Keratinocyte (primary cell): ENCODE data around the gene ELMO2. TPM values are rescaled to one million over a fixed set of nuclear protein-coding genes. Genes with fewer than 3 reads are reported as not detected.

Experiments used
- DNase-seq: peaks from one replicate; pipeline ENCODE4 v3.0.0-alpha.2; 2011; ENCODE audit warnings: low read depth, missing footprints, low spot score
- FAIRE-seq: peaks from 2 replicates; lab custom pipeline; 2011; peaks lifted over from hg19 to GRCh38; lab: Jason Lieb, UNC
- H2AFZ ChIP-seq: 2 replicates; pipeline ENCODE4 v1.6.0; 2012; ENCODE audit warnings: low read length, control low read depth, inconsistent platforms; ENCODE audit not compliant: control insufficient read depth
- H3K27ac ChIP-seq: 2 replicates; pipeline ENCODE4 v1.5.1; 2011; ENCODE audit warnings: low read length; ENCODE audit not compliant: control insufficient read depth, insufficient read depth
- H3K27me3 ChIP-seq: 3 replicates; pipeline ENCODE4 v1.6.0; 2011; ENCODE audit warnings: low read length; ENCODE audit not compliant: control insufficient read depth, insufficient read depth; ENCODE audit errors: extremely low read depth
- H3K36me3 ChIP-seq, 2 experiments: 2 replicates in 1 of 2; 3 replicates in 1 of 2; pipeline ENCODE4 v1.5.1; 2011; ENCODE audit warnings: low read length in 2 of 2, mild to moderate bottlenecking in 1 of 2; ENCODE audit not compliant: control insufficient read depth in 2 of 2, insufficient read depth in 2 of 2; ENCODE audit errors: extremely low read depth in 1 of 2
- H3K4me1 ChIP-seq: 3 replicates; pipeline ENCODE4 v1.5.1; 2011; ENCODE audit warnings: low read length; ENCODE audit not compliant: control insufficient read depth, insufficient read depth; ENCODE audit errors: extremely low read depth
- H3K4me2 ChIP-seq: 3 replicates; pipeline ENCODE4 v1.6.0; 2011; ENCODE audit warnings: low read depth, low read length; ENCODE audit not compliant: control insufficient read depth, insufficient read depth; ENCODE audit errors: extremely low read depth
- H3K4me3 ChIP-seq, 3 experiments: fragments of 200-600 bp in 1 of 3; sonication (generic) in 1 of 3; 2 replicates in 2 of 3; 3 replicates in 1 of 3; pipeline ENCODE4 v1.5.1; 2011 to 2016; ENCODE audit warnings: low read length in 3 of 3, mild to moderate bottlenecking in 3 of 3, control low read depth in 2 of 3, inconsistent platforms in 1 of 3, low read depth in 1 of 3, mixed read lengths in 1 of 3, mixed run types in 1 of 3, moderate library complexity in 1 of 3; ENCODE audit not compliant: control insufficient read depth in 2 of 3, insufficient read depth in 2 of 3; ENCODE audit errors: extremely low read depth in 1 of 3
- H3K79me2 ChIP-seq: 2 replicates; pipeline ENCODE4 v1.6.0; 2012; ENCODE audit warnings: low read length; ENCODE audit not compliant: control insufficient read depth, insufficient read depth
- H3K9ac ChIP-seq: 3 replicates; pipeline ENCODE4 v1.6.0; 2011; ENCODE audit warnings: low read length; ENCODE audit not compliant: control insufficient read depth, insufficient read depth; ENCODE audit errors: extremely low read depth
- H3K9me1 ChIP-seq: 3 replicates; pipeline ENCODE4 v1.6.0; 2011; ENCODE audit warnings: low read length; ENCODE audit not compliant: control insufficient read depth, insufficient read depth; ENCODE audit errors: extremely low read depth
- H3K9me3 ChIP-seq: 2 replicates; pipeline ENCODE4 v1.5.1; 2012; ENCODE audit warnings: low read depth, low read length; ENCODE audit not compliant: control insufficient read depth
- H4K20me1 ChIP-seq: 3 replicates; pipeline ENCODE4 v1.6.0; 2011; ENCODE audit warnings: low read length; ENCODE audit not compliant: control insufficient read depth, insufficient read depth; ENCODE audit errors: extremely low read depth
- CTCF ChIP-seq, 3 experiments: IDR thresholded peaks in 1 of 3; conservative IDR thresholded peaks in 1 of 3; optimal IDR thresholded peaks in 1 of 3; 2 replicates in 2 of 3; 3 replicates in 1 of 3; pipeline versions ENCODE3 to v1.5.1; 2011; ENCODE audit warnings: low read length in 3 of 3, mild to moderate bottlenecking in 3 of 3, moderate library complexity in 2 of 3, control low read depth in 1 of 3, inconsistent platforms in 1 of 3; ENCODE audit not compliant: insufficient read depth in 2 of 3; ENCODE audit errors: extremely low read depth in 1 of 3
- EZH2 ChIP-seq: IDR thresholded peaks from one replicate; pipeline ENCODE4 v1.6.1; 2012; ENCODE audit warnings: inconsistent platforms, mild to moderate bottlenecking, low read length, moderate library complexity
- dilution Hi-C: fragments of 300-500 bp; cut with MboI; formaldehyde crosslinking; loops from one replicate; pipeline ENCODE4 v1.7.0; 2020; ENCODE audit warnings: low sequenced_read_pairs; ENCODE audit not compliant: extremely low pct_ligation_motif_present
- polyA plus RNA-seq, 5 experiments: library from polyadenylated mRNA; depleted of rRNA in 3 of 5; stranded (reverse) in 3 of 5; stranded (forward) in 1 of 5; unstranded in 1 of 5; fragments of >200 nt; gene quantifications; 1 replicate in 1 of 5; 2 replicates in 3 of 5; 3 replicates in 1 of 5; pipeline versions ENCODE4 v1.2.1 to v1.2.3, GENCODE V29; 2011 to 2012; ENCODE audit warnings: missing spikeins in 2 of 5, low read depth in 1 of 5, low replicate concordance in 1 of 5

Gene ELMO2
- polyA plus RNA-seq, 1 donor (not counting 4 experiments of a cell fraction or from before 2014, with no cell fraction given): 28.5 TPM

GRCh38 chr20:46330072-46330763, 76.2 kb downstream of the ELMO2 start:
- FAIRE-seq (no peak), DNase-seq (no peak)
- H3K27ac ChIP-seq: no peak overlapping the region
- peaks cover 2% of the 10 kb centered on the region for H3K4me1 ChIP-seq
- dilution Hi-C loops: no loop called here
- peaks cover 46% of the 10 kb centered on the region for H3K27me3 ChIP-seq
- no peaks in the 10 kb centered on the region for H3K36me3 ChIP-seq
- H3K4me3 ChIP-seq: no peak overlapping the region
- H3K9ac ChIP-seq: no peak overlapping the region
- no peak overlapping the region for H3K4me2 ChIP-seq
- no peak overlapping the region for H2AFZ ChIP-seq
- no peak for TF ChIP-seq CTCF (optimal IDR thresholded peaks at IDR 0.05 in 1 of 3, IDR thresholded peaks at IDR 0.05 in 1 of 3, conservative IDR thresholded peaks at IDR 0.05 in 1 of 3; ENCODE audit: extremely low read depth in 1 of 3, insufficient read depth in 2 of 3, low read length in 3 of 3)
- no peak for TF ChIP-seq EZH2
- H3K79me2 ChIP-seq: no peaks in the 10 kb centered on the region
- H4K20me1 ChIP-seq: peaks cover under 1% of the 10 kb centered on the region
- H3K9me1 ChIP-seq: no peaks in the 10 kb centered on the region
- no peaks in the 10 kb centered on the region for H3K9me3 ChIP-seq

- Histone ChIP-seq H3K4me2 (no peak overlapping the region), H3K4me3 (no peak overlapping the region), H3K4me1 (peaks cover 18% of the 10 kb centered on the region), H3K27ac (no peak overlapping the region), H2AFZ (no peak overlapping the region), H3K36me3 (no peaks in the 10 kb centered on the region), H3K9ac (no peak overlapping the region), H3K9me1 (no peaks in the 10 kb centered on the region), H3K79me2 (no peaks in the 10 kb centered on the region), H3K27me3 (peaks cover 50% of the 10 kb centered on the region), H4K20me1 (peaks cover 5% of the 10 kb centered on the region), H3K9me3 (no peaks in the 10 kb centered on the region)
- FAIRE-seq (no peak), DNase-seq (no peak)
- TF ChIP-seq CTCF (optimal IDR thresholded peaks at IDR 0.05 in 1 of 3, IDR thresholded peaks at IDR 0.05 in 1 of 3, conservative IDR thresholded peaks at IDR 0.05 in 1 of 3; ENCODE audit: extremely low read depth in 1 of 3, insufficient read depth in 2 of 3, low read length in 3 of 3): no peak
- dilution Hi-C loops: no loop called here
Measured at GRCh38 chr20:46328200-46328882, 78.1 kb downstream of the ELMO2 start.
